NCI-H2196 treated with DMSO at 0.1 percent for 48 hours (cell line): ENCODE data around the gene BRINP2.

ENCODE experiments used
- DNase-seq: peaks from one replicate; lab custom pipeline; 2025; ENCODE audit not compliant: unreplicated experiment; lab: John Stamatoyannopoulos, UW

BRINP2 gene

DNA sequence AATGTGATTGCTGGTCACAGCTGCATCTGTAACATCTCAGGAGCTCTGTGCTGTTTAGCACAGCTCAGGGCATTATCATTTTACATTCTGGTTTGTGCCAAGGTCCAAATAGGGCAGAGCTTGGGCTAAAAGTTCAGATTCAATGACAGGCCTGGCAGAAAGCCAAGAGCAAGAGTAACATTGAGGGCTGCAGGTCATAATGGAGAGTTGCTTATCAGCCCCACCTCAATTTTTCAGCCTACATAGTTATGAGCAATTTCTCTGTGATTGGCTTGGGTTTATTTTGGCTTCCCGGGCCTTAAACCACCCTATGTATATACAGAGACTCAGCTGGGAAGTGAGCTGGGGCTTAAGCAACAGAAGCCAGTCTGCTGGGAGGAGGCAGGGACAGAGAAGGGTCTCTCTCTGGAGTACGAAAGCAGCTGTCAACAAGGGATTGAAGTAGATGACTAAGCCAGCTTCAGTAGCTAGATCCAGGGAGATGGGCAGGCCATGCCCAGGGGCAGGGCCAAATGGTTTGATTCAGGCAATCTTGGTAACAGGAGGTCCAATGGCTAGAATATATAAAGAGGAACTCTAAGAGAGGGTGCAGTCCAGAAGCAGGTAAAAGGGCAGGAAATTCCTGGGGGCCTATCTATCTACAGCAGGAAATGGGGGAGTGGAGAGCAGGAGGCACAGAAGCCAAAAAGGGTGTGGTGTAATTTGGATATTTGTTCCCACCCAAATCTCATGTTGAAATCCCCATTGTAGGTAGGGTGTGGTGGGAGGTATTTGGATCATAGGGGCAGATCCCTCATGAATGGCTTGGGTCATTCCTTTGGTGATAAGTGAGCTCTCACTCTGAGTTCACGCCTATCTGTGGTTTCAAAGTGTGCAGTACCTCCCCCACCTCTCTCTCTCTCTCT lies 49.0 kb downstream of the BRINP2 start:
- no peak for DNase-seq

DNA sequence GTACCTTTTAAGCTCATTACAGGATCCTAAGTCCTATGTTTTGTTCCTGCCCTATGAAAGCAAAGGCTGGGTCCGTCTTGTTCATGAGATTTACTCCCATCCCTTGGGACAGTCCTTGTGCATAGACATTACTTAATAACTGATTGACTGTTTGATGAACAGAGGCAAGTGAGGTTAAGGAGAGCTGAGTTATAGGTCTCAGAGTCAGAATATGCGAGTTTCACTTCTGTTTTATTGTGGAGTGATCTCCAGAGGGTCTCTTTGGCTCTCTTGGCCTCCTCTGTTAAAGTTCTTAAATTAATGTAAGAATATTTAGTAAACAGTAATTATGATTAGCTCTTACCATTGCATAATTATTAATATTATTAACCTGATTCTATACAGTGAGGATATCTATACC lies 52.6 kb downstream of the BRINP2 start:
- DNase-seq, result no peak

DNA sequence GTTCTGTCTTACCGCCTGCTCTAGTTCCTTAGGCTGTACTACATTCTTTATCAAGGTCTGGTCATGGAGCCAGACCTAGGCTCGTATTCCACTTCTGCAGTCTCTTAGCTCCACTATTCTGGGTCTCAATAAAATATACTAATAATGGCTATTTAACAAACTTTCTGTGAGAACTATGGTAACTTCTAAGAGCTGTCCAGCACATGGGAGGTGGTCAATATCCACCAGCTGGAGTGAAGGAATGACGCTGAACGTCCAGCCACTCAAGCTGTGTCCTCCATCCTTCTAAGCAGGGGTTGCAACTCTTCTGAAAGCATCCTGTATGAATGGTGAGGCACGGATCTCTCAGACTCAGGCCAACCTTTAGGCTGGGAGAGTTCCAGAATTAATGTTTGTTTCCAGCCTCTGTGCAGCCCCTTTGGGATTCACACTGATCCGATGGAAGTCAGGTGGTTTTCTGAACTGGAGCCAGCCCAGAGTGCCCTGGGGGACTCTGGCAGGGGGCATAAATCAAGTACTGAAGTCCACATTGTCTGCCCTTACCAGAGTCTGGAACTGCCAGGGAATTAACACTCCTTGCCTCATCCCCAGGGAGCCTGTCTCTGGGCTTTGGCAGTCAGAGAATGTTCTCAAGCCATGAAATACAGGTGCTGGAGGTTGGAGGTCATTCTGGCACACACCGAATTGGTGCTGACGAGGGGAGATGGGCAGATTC lies 57.4 kb downstream of the BRINP2 start:
- DNase-seq, result no peak

DNA sequence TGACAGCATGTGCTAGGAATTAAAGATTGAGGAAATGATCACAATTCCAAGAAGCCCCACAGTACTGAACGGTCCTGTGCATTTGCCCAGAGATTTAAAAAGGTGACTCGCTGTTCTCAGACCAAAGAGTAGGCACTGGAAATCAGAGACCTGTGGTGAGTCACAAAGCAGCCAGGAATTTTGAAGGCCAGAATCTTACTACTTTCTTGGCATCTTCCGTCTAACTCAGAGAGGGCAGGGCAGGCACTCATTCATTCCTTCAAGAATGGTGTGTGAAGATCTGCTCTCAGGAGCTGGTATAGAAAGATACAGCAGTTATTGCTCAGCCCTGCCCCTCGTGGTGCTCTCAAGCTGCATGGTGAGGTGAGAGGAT lies 57.9 kb downstream of the BRINP2 start:
- DNase-seq, result no peak

DNA sequence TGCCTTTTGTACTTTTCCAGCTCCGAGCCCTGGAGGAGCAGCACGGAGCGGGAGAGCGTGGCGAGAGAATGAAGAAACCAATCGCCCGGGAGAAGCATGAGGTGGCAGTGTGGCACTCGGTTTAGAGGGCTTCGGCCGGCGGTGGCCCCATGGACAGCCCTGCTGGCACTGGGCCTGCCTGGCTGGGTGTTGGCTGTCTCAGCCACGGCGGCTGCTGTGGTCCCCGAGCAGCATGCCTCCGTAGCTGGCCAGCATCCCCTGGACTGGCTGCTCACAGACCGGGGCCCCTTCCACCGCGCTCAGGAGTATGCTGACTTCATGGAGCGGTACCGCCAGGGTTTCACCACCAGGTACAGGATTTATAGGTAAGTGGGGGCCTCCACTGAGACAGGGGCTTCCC lies 59.0 kb downstream of the BRINP2 start:
- DNase-seq, result no peak

DNA sequence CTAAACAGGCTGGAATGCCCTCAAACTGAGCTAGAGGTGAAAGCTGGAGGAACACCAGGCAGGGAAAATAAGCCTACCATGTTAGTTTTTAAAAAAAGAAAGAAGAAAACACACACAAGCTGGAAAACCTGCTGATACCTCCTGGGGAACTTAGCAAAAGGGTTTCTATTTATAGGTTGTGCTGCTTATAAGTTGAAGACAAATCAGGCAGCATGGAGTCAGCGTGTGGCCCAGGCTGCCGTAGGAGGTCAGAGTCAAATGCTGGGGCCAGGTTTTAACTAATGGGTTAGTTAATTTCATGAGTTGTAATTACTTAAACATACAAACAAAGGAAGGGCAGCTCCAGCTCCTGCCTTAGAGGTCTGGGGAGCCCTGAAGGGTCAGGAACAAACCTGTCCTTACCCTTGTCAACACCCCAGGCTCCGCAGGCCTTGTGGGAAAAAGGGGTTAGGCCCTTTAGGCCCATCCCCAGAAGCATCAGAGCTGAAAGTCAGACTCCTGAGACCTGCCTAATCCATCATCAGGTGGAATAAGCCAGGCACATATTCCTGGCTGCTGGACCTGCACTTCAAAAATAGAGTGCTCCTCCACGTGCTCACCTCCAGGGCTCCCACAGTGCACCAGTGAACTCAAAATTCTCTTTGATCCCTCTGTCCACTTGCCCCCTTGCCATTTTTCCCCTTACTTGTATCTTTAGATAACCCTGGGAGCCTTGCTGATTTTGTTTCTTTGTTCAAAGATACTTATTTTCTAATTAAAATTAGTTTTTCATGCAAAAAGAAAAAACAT lies 59.7 kb downstream of the BRINP2 start:
- DNase-seq, result no peak

DNA sequence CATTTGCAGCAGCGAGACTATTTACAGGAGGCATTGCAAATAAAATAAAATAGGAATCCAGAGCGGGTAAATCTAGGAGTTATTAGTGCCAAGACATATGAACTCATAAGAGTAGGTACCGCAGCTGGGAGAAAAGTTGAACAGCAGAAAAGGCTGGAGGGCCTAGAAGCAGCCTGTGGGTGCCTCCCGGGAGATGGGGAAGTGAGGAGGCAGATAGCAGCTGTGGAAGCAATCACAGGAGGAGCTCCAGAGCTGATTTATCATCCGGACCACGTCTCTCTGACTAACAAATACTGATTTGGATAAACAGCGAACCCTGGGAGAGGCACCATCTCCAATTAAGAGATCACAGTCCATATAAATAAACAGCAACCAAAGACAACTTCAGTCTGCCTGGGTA lies 64.6 kb downstream of the BRINP2 start:
- DNase-seq, result no peak

DNA sequence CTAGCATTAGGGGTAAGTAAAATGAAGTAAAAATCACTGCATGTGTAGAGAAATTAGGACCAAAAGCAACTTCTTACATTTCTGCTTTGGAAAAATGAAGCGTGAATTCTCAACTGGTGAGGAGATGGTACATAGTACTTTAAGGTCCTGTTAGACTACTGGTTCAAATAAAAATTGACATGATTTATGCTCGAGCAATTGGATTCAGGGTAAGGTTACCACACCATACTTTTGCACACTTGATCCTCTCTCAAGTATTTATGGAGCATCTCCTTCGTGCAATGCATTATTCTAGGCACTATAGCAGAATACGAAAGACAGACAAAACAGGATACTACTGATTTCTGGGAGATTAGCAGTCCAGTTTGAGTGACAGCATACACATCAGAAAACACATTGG lies 66.2 kb downstream of the BRINP2 start:
- no peak for DNase-seq

DNA sequence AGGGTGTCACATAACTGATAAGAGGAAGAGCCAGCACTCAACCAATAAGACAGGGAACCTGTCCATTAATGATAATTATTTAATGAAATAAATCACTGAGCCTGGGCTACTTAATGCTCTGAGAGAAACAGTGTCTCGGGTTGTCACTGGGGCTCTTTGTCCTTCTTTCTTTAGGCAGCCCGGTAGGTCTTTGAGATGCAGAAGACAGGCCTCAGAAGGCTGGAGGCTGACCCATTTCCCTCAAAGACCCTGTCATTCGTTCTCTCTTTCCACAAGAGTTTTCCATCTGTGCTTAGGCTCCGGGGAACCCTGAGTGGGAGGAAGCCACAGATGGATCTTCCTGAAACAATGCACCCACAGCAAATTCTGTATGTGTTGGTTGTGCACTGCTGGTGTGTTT lies 68.2 kb downstream of the BRINP2 start:
- no peak for DNase-seq

DNA sequence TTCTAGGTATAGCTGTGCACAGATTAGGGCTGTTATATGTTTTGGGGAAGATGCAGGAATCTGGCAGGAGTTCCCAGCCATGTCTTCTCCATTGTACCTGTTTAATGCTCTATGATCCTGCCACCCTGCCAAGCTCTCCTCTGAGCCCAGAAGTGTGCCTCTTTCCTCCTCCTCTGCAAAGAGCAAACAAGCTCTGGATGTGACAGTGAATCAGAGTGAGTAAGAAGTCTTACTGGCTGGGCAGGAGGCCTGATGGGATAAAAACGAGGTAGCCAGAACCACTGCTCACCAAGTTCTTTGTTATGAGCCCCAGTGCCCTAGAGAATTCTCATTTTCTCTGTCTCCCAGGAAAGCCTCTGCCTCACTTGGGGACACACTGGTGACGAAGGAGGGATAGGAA lies 69.0 kb downstream of the BRINP2 start:
- DNase-seq, result no peak

DNA sequence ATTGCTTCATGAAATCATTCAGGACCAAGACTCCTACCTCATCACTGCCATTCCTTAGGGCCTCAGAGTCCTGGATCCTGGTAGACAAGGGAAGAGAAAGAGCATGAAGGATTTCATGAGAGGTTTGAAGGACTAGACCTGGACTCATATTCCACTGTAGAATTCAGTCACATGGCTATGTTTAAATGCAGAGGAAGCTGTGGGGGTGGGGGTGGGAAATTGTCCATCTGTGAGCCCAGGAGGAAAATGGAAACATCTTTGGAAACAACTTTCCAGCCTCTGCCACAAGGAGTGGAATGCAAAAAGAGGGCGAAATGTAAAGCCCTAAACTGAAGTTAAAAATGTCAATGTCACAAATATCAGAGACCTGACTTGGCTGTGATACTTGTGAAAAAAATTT lies 73.0 kb downstream of the BRINP2 start:
- no peak for DNase-seq

DNA sequence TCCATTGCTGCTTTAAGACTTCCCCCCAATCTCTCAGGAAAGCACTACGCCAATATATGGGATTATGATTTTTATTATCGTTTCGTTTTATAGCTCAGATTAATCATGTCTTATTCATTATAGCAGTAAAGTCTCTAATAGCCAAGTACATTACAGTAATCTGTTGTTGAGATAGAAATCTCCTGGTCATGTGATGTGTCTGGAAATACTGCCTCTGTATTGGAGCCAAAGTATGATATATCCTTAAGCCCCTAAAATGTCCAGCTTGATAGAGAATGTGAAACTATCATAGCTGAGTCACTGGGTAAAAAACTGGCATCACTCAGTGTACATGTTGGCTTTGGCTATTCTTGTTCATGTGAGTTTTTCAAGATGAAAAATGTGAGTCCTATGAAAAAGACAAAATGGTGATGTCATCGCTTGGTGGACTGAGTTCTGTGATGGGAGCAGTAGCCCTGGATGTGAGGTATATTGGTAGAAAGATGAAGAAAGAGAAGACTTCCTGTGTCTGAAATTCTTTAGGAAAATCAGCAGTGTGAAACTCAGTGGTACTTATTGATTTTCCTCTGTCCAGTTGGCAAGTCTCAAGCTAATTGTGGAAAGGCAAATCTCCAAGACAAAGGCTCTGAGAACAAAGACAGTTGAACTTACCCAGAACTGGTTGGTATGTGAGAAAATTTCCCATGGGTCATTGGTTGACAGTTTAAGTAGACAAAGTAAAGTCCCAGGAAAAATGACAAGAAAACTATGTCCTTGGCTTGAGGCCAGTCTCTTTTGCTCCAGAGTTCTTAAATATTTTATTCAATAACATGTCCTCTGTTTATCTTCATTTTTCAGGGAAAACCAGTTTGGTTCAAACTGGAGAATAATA lies 76.2 kb downstream of the BRINP2 start:
- no peak for DNase-seq

DNA sequence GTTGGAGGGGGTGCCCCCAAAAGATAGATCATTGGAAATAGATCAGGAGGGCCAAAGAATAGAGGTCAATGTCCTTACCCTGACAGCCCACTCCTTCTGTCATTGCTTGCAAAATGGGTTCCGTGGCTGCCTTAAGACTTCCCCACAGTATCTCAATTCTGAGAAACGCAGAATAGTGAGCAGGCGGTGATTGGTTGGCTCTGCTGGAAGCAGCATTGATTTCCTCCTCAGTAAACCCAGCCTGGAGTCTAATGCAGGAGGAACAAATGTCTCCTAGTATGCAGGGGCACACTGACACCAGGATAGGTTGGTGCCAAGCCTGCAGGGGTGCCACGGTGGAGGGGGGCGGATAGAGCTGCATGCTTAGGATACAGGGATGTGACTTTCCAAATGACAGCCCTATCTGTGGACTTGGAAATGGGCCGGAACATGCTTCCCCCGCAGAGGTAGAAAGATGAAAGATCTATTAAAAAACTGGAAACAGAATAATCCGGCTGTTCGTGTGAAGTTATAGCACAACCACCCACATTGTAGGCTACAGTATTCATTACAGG lies 76.9 kb downstream of the BRINP2 start:
- DNase-seq, result no peak

DNA sequence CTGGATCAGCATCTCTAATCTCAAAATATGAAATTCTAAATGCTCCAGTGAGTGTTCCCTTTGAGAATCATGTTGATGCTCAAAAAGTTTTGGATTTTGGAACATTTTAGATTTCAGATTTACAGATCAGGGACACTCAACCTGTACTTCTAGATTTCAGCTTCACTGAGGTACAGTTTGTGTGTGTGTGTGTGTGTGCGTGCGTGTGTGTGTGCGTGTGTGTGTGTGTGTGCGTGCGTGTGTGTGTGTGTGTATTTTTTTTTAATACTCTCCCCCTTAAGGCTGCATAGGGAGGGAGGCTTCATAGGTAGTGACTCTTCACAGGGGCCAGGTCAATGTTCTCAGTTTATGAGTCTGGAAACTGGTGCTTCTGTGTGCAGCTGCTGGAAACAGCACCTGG lies 77.5 kb downstream of the BRINP2 start:
- no peak for DNase-seq

DNA sequence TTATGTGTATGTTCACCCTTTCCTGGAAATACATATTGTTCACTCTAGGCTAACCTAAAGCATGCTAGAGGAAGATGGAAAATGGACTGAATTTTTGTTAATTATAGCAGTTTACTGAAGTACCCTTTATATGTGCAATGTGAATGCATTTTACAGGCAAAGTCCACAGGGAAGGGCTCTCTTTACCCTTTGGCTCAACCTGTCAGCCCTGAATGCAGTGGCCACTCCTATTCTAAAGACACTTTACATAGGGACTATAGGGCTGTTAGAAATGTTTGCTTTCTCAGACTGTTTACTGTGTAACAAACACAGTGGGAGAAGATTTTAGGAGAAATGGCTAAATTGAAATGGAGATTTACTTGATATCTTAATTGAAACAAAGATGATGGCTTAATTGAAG lies 78.5 kb downstream of the BRINP2 start:
- no peak for DNase-seq

DNA sequence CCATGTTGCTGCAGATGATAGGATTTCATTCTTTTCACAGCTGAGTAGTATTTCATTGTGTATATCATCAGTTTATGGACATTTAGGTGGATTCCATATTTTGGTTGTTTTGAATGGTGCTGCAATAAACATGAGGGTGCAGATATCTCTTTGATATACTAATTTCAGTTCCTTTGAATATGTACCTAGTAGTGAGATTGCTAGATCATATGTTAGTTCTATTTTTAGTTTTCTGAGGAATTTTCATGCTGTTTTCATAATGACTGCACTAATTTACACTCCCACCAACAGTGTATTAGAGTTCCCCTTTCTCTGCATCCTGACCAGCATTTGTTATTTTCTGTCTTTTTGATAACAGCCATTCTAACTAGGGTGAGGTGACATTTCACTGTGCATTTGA lies 82.1 kb downstream of the BRINP2 start:
- no peak for DNase-seq

DNA sequence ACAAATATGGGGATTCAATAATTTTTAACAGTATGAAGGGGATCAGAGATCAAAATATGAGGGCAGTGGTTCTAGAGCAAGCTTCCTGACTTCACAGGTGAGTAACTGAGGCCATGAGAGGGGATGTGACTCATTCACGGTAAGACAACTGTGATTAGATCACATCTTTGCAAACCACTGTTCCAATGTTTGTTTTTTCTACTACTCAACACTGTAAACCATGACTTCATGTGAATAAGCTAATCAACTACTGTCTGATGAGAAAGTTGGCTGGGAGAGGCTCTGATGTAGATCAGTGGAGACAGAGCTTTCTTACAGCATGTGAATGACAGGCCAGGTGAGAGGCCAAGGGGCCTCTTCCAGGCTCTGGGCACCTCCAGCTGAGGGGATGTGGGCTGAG lies 84.7 kb downstream of the BRINP2 start:
- no peak for DNase-seq

DNA sequence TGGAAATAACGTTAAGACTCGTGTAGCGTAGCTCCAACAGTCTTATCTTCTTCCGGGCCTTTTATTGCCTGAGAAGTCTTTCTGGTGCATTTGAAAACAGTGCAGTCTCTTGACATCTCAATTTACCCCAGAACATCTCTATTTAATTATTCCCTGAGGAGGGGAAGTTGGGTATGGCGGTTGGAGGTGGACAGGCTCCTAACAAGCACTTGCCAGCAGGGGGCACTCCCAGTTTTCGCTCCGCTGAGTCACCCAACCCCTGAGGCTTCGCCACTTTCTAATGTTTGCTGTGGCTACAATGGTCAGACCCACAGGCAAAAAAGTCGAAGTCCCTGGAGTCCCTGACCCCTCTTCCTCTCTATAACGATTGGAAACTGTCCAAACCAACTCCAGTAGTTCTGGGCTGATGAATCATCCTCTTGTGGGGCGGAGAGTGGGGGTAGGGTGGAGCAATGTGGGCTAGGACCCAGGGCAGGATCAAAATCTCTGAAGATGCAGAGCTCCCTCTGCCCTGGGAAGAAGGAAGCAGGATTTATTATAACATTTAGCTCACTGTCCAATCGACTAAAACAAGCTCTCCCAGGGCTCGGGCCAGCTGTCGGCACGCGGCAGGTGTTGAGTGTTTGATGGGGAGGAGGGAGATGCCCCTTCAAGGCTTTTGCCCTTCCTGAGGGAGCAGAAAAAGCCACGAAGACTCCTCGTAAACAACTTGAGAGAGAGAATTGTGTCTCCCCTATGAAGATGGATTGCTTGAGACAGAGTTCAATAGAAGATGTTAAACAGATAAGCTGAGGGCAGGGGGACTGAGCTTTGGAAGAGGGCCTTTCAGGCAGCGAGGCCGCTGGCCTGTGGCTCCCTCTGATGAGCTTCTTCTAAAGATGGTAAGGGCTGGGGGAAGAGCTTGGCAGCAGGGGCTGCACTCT lies 85.7 kb downstream of the BRINP2 start:
- DNase-seq, result no peak

DNA sequence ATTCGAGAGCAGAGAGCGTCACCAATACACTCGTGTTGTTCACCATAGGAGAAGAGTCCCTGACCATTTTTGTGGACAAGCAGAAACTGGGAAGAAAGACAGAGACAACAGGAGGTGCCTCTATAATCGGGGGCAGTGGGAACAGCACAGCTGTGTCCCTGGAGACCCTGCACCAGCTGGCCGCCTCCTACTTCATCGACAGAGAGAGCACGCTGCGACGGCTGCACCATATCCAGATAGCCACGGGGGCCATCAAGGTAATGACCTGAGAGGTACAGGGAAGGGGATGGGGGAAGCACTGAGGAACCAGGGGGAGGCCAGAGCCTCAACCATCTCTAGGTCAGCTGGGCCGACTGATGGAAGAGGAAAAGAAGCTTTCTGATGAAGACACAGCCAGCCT lies 86.4 kb downstream of the BRINP2 start:
- DNase-seq, result no peak
